Neural progenitor cell (in vitro differentiated cells): ENCODE results near the gene ZNF444.

ENCODE experiments used
- CTCF ChIP-seq: fragments of 200-600 bp; sonication (generic); IDR thresholded peaks from 2 replicates; pipeline ENCODE4 v1.5.1; 2017; ENCODE audit warnings: antibody characterized with exemption, mild to moderate bottlenecking
- EZH2 ChIP-seq: fragments of 200-600 bp; sonication (generic); IDR thresholded peaks from 2 replicates; pipeline ENCODE4 v1.6.1; 2017; ENCODE audit warnings: antibody characterized with exemption, mild to moderate bottlenecking, moderate library complexity

DNA sequence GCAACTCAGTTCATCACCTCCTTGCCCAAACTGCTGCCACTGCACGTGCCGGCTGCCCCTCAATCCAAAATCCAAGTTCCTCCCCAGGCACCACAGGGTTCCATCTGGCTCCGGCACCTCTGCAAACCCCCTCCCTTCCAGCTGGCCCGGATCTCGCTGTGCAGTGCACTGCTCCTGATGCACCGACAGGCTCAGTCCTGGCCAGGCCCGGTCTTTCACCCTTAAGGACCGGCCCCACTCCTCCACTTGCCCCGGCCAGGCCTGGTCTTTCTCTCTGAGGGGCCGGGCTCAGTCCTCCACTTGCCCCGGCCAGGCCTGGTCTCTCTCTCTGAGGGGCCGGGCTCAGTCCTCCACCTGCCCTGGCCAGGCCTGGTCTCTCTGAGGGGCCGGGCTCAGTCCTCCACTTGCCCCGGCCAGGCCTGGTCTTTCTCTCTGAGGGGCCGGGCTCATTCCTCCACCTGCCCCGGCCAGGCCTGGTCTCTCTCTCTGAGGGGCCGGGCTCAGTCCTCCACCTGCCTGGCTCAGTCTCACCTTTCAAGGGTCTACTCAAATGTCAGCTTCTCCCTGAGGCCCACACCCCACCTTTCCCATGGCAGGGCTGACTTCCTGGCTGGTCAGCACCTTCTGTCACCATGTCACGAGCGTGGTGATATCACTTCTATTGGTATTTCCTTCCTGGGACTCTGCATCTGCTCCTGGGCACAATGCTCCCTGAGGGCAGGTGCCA, 26.9 kb upstream of the ZNF444 start:
- no peak for TF ChIP-seq EZH2
- TF ChIP-seq CTCF, result no peak
